B cell (primary cell): ENCODE results near the gene S1PR5.

Experiments used
- EZH2 ChIP-seq: IDR thresholded peaks from 2 replicates; pipeline ENCODE4 v1.6.1; 2012; ENCODE audit warnings: borderline replicate concordance, low read depth, mild to moderate bottlenecking, moderate library complexity, low read length; ENCODE audit not compliant: insufficient read depth, poor library complexity, severe bottlenecking
- TF ChIP-seq, protein P1 (sequence below): fragments of 200-600 bp; IDR thresholded peaks from one replicate; pipeline ENCODE4 v1.8.0; 2022; ENCODE audit warnings: antibody characterized with exemption, mild to moderate bottlenecking

DNA sequence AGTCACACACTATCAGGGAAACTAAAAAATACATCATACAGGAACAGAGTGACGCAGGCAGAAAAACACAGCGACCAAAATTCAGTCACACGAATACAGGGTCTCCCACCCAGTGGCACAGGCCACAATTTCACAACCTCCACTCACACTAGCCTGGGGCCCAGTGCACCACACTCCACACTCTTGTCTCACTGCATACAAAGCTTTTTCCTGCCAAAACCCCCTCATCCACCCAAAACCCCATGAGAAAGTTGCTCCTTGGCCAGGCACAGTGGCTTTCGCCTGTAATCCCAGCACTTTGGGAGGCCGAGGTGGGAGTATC, 1.2 kb downstream of the S1PR5 start:
- TF ChIP-seq, protein P1, sequence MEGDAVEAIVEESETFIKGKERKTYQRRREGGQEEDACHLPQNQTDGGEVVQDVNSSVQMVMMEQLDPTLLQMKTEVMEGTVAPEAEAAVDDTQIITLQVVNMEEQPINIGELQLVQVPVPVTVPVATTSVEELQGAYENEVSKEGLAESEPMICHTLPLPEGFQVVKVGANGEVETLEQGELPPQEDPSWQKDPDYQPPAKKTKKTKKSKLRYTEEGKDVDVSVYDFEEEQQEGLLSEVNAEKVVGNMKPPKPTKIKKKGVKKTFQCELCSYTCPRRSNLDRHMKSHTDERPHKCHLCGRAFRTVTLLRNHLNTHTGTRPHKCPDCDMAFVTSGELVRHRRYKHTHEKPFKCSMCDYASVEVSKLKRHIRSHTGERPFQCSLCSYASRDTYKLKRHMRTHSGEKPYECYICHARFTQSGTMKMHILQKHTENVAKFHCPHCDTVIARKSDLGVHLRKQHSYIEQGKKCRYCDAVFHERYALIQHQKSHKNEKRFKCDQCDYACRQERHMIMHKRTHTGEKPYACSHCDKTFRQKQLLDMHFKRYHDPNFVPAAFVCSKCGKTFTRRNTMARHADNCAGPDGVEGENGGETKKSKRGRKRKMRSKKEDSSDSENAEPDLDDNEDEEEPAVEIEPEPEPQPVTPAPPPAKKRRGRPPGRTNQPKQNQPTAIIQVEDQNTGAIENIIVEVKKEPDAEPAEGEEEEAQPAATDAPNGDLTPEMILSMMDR: no peak
- TF ChIP-seq EZH2: no peak
